DOHH2 (cell line): Measurements from ENCODE around the gene WNT3A.

Experiments used
- H3F3A ChIP-seq: fragments of 200-600 bp; sonication (generic), shearing (Covaris generic); 2 replicates; pipeline ENCODE4 v1.6.0; 2016; ENCODE audit warnings: antibody characterized with exemption, mild to moderate bottlenecking; ENCODE audit not compliant: control insufficient read depth, insufficient read depth
- H3K27ac ChIP-seq: fragments of 200-600 bp; sonication (generic); 2 replicates; pipeline ENCODE4 v1.5.1; 2014; ENCODE audit warnings: low read depth, mild to moderate bottlenecking, low read length, moderate library complexity
- H3K27me3 ChIP-seq: fragments of 200-600 bp; sonication (generic); 2 replicates; pipeline ENCODE4 v1.6.1; 2014; ENCODE audit warnings: mild to moderate bottlenecking, low read length, mixed read lengths; ENCODE audit not compliant: control insufficient read depth
- H3K36me3 ChIP-seq: fragments of 200-600 bp; sonication (generic); 2 replicates; pipeline ENCODE4 v1.6.1; 2014; ENCODE audit warnings: mild to moderate bottlenecking, low read length, moderate library complexity, mixed read lengths; ENCODE audit not compliant: control insufficient read depth
- H3K4me1 ChIP-seq: fragments of 200-600 bp; sonication (generic); 2 replicates; pipeline ENCODE4 v1.6.1; 2014; ENCODE audit warnings: mild to moderate bottlenecking, low read length, mixed read lengths; ENCODE audit not compliant: control insufficient read depth
- H3K4me2 ChIP-seq: fragments of 200-600 bp; sonication (generic); 2 replicates; pipeline ENCODE4 v1.6.0; 2014; ENCODE audit warnings: mild to moderate bottlenecking, low read length, moderate library complexity
- H3K4me3 ChIP-seq: fragments of 200-600 bp; sonication (generic); 2 replicates; pipeline ENCODE4 v1.5.1; 2014; ENCODE audit warnings: mild to moderate bottlenecking, low read length, mixed read lengths
- H3K79me2 ChIP-seq: fragments of 200-600 bp; sonication (generic); 2 replicates; pipeline ENCODE4 v1.6.1; 2014; ENCODE audit warnings: mild to moderate bottlenecking, low read length, mixed read lengths; ENCODE audit not compliant: control insufficient read depth
- H3K9me2 ChIP-seq: fragments of 200-600 bp; sonication (generic); replicated peaks from 2 replicates; pipeline ENCODE4 v1.6.1; 2014; ENCODE audit warnings: mild to moderate bottlenecking, low read length, mixed read lengths; ENCODE audit not compliant: control insufficient read depth
- H3K9me3 ChIP-seq: fragments of 200-600 bp; sonication (generic); 2 replicates; pipeline ENCODE4 v1.6.1; 2014; ENCODE audit warnings: antibody characterized with exemption, low read length, mixed read lengths; ENCODE audit not compliant: control insufficient read depth, insufficient read depth
- H4K20me1 ChIP-seq: fragments of 200-600 bp; sonication (generic); 2 replicates; pipeline ENCODE4 v1.6.0; 2014; ENCODE audit warnings: low read depth, mild to moderate bottlenecking, antibody characterized with exemption, low read length, moderate library complexity; ENCODE audit not compliant: control insufficient read depth, insufficient read depth
- CTCF ChIP-seq: fragments of 200-600 bp; sonication (generic); IDR thresholded peaks from one replicate; pipeline ENCODE4 v1.5.1; 2014; ENCODE audit warnings: antibody characterized with exemption, mild to moderate bottlenecking, low read depth, low read length; ENCODE audit not compliant: poor library complexity, severe bottlenecking
- EZH2phosphoT487 ChIP-seq: fragments of 200-600 bp; sonication (generic); IDR thresholded peaks from 2 replicates; pipeline ENCODE4 v1.6.1; 2017; ENCODE audit warnings: borderline replicate concordance, mild to moderate bottlenecking, antibody characterized with exemption, low read length, moderate library complexity, mixed read lengths

WNT3A gene

GRCh38 chr1:228006786-228007048 is at the start of gene WNT3A:
WNT3A (plus strand) TSS chr1:228006998; CDS start chr1:228007129, 131 bp downstream.
- Histone ChIP-seq H4K20me1 (no peaks in the 10 kb centered on the region), H3K9me3 (no peaks in the 10 kb centered on the region), H3K4me3 (no peak within 1 kb of the TSS), H3K4me2 (no peak within 1 kb of the TSS), H3K27me3 (peaks cover 12% of the 10 kb centered on the region), H3K36me3 (no peaks in the 10 kb centered on the region), H3K4me1 (peaks cover 13% of the 10 kb centered on the region), H3F3A (no peaks in the 10 kb centered on the region), H3K27ac (no peak within 1 kb of the TSS), H3K9me2 (no peaks in the 10 kb centered on the region), H3K79me2 (no peaks in the 10 kb centered on the region)
- no peak for TF ChIP-seq CTCF
- TF ChIP-seq EZH2phosphoT487, result no peak

- no peak for TF ChIP-seq EZH2phosphoT487
- TF ChIP-seq CTCF, result no peak
- H4K20me1 ChIP-seq, result no peaks in the 10 kb centered on the region
- no peaks in the 10 kb centered on the region for H3K36me3 ChIP-seq
- no peak overlapping the region for H3K27ac ChIP-seq
- H3K4me1 ChIP-seq, result no peaks in the 10 kb centered on the region
- no peaks in the 10 kb centered on the region for H3K9me3 ChIP-seq
- H3K27me3 ChIP-seq, result peaks cover 26% of the 10 kb centered on the region
- H3K4me3 ChIP-seq, result no peak overlapping the region
- no peaks in the 10 kb centered on the region for H3K9me2 ChIP-seq
- no peak overlapping the region for H3K4me2 ChIP-seq
- H3K79me2 ChIP-seq, result no peaks in the 10 kb centered on the region
- no peaks in the 10 kb centered on the region for H3F3A ChIP-seq
Observed at GRCh38 chr1:227958617-227959324, 48.0 kb upstream of the WNT3A start.

- H3K27ac ChIP-seq, result no peak overlapping the region
- H3K79me2 ChIP-seq, result no peaks in the 10 kb centered on the region
- H3K4me2 ChIP-seq, result no peak overlapping the region
- no peak for TF ChIP-seq EZH2phosphoT487
- no peak for TF ChIP-seq CTCF
- no peaks in the 10 kb centered on the region for H3K9me2 ChIP-seq
- H3K27me3 ChIP-seq, result peaks cover 21% of the 10 kb centered on the region
- H3F3A ChIP-seq, result no peaks in the 10 kb centered on the region
- H4K20me1 ChIP-seq, result no peaks in the 10 kb centered on the region
- no peaks in the 10 kb centered on the region for H3K4me1 ChIP-seq
- no peak overlapping the region for H3K4me3 ChIP-seq
- no peaks in the 10 kb centered on the region for H3K36me3 ChIP-seq
- no peaks in the 10 kb centered on the region for H3K9me3 ChIP-seq
Observed at GRCh38 chr1:227959325-227959860, 47.4 kb upstream of the WNT3A start.
